Activated gamma-delta T cell treated with anti-CD3 and anti-CD28 coated beads, Interleukin-2, amount 50 U/mL, for 16 hours (primary cell): ENCODE measurements around the gene SPRYD3.

ENCODE experiments used
- DNase-seq: peaks from one replicate; pipeline ENCODE4 v3.0.0-alpha.2; 2020; ENCODE audit warnings: low read depth

The SPRYD3 gene

DNA sequence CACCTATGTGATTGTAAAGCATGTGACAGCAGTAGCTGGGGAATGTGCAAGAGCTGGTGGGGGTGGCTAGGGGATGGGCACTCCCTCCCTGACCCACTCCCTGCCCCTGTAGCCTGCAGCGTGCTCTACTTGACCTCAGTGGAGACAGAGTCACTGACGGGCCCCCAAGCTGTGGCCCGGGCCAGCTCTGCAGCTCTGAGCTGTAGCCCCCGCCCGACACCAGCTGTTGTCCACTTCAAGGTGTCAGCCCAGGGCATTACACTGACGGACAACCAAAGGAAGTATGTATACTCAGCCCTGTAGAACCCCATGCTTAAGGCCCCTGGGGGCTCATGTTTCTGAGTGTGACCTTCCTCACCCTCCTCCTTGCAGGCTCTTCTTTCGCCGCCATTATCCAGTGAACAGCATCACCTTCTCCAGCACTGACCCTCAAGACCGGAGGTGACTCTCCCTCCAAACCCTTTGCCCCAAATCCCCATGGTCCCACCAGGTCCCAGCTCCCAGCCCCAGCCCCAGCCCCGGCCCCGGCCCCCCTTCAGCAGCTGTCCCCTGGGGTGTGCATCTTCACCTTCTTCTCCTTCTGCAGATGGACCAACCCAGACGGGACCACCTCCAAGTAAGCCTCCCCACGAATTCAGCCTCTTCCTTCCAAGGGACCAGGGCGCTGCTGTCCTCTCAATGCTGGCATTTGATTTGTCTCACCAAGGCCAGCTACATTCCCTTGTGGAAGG is 16.0 kb downstream of the SPRYD3 start:
- no peak for DNase-seq

DNA sequence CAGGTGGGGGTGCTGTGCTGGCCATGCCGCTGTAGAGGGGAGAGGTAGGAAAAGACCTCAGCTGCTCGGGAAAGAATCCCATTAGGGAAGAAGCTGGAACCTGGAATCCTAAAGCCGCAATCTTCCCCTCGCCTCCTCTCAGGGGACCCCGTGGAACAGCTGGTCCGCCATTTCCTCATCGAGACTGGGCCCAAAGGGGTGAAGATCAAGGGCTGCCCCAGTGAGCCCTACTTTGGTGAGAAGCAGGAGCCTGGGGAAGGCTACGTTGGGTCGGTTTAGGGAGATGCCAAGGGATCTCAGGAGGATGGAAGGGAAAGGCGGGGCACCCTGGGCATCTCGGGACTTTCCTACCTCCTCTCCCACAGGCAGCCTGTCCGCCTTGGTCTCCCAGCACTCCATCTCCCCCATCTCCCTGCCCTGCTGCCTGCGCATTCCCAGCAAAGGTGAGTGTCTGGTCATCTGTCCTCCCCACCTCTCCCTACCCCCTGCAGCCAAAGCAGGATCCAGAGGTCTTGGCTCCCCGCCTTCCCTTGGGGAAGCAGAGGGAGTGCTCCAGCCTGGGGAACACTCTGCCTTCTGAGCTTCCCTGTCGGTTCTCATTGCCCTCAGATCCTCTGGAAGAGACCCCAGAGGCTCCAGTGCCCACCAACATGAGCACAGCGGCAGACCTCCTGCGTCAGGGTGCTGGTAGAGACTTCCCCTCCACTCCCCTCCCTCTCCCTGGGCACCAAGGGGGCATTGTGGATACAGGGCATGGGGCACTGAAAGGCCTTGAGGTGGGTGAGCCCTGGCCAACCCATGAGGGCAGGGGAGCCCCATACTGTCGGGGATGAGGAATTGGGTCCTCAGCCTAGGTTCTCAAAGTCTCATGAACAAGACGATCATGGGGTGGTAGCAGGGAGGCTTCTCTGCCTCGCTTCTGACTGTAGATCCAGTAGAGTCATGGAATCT is 16.9 kb downstream of the SPRYD3 start:
- no peak for DNase-seq

DNA sequence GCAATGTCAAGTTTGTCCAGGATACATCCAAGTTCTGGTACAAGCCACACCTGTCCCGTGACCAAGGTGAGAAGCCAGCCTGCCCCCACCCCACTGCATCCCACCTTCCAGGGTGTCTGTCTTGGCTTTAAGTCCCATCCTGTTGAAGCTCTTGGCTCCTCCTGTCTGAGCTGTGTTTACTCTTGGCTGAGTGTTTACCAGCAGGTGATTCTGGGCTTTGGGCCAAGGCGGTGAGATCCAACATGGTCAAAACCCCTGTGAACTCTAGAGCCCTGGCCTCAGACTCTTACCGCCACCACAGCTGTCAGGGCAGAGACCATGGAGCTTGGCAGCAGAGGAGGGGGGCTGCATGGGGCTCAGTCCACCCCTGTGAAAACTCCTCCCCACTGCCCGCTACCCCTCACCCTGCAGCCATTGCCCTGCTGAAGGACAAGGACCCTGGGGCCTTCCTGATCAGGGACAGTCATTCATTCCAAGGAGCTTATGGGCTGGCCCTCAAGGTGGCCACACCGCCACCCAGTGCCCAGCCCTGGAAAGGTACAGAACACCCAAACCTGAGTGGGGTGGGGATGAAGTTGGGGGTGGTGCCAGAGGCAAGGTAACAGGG is 17.7 kb downstream of the SPRYD3 start:
- DNase-seq: no peak

DNA sequence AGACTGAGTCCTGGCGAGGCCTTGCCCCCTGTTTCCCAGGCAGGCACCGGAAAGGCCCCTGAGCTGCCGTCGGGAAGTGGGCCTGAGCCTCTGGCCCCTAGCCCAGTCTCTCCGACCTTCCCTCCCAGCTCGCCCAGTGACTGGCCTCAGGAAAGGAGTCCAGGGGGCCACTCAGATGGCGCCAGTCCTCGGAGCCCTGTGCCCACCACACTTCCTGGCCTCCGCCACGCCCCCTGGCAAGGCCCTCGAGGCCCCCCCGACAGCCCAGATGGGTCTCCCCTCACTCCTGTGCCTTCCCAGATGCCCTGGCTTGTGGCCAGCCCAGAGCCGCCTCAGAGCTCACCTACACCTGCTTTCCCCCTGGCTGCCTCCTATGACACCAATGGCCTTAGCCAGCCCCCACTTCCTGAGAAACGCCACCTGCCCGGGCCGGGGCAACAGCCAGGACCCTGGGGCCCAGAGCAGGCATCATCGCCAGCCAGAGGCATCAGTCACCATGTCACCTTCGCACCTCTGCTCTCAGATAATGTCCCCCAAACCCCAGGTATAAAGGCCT is 18.4 kb downstream of the SPRYD3 start:
- no peak for DNase-seq

DNA sequence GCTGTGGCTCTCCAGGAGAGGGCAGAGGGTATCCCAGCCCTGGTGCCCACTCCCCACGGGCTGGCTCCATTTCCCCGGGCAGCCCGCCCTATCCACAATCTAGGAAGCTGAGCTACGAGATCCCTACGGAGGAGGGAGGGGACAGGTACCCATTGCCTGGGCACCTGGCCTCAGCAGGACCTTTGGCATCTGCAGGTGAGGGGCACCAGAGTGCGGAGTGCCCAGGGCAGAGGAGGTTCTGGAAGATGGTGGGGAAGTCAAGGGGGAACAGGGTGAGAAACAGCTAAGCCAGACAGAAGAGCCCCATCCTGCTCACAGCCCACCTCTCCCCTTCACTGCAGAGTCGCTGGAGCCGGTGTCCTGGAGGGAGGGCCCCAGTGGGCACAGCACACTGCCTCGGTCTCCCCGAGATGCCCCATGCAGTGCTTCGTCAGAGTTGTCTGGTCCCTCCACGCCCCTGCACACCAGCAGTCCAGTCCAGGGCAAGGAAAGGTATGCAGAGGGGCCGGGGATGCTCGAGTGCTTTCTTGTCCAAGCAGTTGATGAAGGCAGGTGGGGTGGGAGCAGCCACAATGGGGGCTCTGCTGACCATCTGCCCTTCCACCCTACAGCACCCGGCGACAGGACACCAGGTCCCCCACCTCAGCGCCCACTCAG is 19.0 kb downstream of the SPRYD3 start:
- no peak for DNase-seq

DNA sequence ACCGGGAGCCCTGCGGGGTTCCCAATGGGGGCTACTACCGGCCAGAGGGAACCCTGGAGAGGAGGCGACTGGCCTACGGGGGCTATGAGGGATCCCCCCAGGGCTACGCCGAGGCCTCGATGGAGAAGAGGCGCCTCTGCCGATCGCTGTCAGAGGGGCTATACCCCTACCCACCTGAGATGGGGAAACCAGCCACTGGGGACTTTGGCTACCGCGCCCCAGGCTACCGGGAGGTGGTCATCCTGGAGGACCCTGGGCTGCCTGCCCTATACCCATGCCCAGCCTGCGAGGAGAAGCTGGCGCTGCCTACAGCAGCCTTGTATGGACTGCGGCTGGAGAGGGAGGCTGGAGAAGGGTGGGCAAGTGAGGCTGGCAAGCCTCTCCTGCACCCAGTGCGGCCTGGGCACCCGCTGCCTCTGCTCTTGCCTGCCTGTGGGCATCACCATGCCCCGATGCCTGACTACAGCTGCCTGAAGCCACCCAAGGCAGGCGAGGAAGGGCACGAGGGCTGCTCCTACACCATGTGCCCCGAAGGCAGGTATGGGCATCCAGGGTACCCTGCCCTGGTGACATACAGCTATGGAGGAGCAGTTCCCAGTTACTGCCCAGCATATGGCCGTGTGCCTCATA is 19.6 kb downstream of the SPRYD3 start:
- no peak for DNase-seq

DNA sequence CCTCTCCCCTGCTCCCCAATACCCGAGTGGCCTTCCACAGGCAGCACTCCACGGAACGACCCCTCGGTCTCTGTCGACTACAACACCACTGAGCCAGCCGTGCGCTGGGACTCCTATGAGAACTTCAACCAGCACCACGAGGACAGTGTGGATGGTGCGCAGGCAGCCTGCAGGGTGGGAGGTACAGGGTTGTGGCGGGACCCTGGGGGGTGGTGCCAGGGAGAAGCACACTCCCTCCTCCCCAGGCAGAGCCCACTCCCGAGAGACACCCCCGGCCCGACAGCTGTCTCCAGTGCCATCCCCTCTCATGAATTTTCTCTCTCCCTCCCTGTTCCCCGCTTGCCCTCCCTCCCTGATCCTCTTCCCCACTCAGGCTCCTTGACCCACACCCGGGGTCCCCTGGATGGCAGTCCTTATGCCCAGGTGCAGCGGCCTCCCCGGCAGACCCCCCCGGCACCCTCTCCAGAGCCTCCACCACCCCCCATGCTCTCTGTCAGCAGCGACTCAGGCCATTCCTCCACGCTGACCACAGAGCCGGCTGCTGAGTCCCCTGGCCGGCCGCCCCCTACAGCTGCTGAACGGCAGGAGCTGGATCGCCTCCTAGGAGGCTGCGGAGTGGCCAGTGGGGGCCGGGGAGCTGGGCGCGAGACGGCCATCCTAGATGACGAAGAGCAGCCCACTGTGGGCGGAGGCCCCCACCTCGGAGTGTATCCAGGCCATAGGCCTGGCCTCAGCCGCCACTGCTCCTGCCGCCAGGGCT is 20.3 kb downstream of the SPRYD3 start:
- no peak for DNase-seq

DNA sequence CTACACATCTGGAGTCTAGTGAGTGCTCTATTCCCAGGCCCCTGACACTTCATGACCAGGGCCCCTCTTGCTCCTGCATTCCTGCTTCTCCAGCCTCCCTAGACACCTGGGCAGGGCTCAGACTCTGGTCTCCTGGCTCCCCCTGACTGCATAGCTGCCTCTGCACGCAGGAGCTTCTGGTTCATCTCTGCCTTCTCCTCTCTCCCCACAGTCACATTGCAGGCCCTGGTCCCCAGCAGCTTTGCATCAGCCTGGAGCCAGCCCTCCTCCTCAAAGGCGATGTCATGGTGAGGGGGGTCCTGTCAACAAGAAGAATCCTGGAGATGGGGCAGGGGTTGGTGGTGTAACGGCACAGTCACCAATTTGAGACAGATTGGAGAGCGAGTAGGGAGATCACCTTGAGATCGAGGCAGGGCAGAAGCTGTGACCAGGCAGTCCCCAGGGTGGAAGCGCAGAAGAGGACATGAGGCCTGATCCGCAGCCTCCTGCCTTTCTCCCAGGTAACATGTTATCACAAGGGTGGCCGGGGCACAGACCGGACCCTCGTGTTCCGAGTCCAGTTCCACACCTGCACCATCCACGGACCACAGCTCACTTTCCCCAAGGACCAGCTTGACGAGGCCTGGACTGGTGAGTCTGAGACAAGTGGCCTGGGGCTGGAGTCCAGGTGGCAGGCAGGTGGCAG is 21.2 kb downstream of the SPRYD3 start:
- DNase-seq: no peak

DNA sequence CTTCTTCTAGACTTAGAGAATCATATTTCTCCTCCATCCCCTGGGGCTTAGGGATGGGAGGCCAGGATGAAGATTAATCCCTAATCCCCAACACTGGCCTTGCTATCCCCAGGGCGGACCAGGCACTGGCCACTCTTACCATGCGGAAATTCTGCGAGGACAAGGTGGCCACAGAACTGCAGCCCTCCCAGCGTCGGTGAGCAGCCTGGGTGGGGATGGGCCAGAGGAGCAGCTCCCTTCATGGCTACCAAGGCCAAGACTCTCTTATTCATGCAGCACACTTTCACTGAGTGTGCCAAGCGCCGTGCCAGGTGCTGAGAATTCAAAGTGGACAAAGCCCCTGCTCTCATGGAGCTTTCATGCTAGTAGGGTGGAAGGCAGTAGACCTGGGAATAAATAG is 22.3 kb downstream of the SPRYD3 start:
- DNase-seq: no peak

DNA sequence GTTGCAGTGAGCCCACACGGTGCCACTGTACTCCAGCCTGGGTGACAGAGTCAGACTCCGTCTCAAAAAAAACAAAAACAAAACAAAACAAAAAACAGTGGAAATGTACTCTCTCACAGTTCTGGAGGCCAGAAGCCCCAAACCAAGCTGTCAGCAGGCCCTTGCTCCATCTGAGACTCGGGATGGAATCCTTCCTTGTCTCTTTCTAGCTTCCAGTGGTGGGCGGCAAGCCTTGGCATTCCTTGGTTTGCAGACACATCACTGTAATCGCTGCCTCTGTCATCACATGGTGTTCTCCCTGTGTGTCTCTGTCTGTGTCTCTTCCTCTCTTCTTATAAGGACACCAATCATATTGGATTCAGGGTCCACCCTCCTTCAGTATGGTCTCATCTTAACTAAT is 22.9 kb downstream of the SPRYD3 start:
- no peak for DNase-seq

DNA sequence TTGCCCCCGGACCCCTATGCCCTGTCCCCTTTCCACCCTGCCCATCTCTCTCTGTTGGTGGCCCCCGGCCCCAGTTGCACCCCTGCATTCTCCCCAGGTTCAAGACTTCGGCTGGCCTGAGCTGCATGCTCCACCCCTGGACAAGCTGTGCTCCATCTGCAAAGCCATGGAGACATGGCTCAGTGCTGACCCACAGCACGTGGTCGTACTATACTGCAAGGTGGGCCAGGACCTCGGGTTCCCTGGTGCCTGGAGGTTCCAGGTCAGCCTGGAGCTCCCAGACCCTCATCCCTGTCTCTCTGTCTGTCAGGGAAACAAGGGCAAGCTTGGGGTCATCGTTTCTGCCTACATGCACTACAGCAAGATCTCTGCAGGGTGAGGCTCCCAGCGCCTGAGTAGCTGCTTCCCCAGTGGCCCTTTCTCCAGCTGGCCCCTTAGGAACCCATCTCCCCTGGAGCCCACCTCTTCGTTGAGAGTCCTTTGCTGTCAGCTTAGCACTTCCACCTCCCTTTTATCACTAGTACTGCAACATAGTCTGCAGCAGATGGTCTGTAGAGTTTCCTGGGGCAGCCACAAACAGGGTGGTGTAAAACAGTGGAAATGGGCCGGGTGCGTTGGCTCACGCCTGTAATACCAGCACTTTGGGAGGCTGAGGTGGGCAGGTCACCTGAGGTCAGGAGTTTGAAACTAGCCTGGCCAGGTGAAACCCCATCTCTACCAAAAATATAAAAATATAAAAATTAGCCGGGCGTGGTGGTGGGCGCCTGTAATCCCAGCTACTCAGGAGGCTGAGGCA is 23.5 kb downstream of the SPRYD3 start:
- no peak for DNase-seq

DNA sequence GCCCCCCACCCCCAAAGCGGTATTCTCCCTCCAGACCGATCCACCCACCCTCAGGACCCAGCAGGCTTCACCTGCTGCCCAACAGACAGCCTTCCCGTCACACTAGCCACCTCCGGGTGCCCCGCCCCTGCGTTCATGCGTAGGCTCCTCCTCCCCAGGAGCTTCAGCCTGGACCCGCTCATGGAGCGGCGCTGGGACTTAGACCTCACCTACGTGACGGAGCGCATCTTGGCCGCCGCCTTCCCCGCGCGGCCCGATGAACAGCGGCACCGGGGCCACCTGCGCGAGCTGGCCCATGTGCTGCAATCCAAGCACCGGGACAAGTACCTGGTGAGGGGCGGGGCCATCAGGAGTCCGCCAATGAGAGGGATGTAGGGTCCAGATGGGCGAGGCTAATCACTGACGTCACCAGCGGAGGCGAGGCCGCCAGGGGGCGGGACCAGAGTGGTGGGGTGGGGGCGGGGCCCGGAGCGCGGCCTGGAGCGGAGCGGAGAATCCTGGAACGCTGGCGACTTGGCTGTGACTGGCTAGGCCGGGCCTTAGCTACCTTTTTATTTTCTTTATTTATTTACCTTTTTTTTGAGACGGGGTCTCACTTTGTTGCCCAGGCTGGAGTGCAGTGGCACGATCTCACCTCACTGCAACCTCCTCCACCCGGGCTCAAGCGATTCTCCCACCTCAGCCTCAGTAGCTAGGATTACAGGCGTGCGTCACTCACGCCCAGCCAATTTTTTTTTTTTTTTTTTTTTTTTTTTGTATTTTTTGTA is 24.9 kb downstream of the SPRYD3 start:
- DNase-seq: peak; percentile 86

DNA sequence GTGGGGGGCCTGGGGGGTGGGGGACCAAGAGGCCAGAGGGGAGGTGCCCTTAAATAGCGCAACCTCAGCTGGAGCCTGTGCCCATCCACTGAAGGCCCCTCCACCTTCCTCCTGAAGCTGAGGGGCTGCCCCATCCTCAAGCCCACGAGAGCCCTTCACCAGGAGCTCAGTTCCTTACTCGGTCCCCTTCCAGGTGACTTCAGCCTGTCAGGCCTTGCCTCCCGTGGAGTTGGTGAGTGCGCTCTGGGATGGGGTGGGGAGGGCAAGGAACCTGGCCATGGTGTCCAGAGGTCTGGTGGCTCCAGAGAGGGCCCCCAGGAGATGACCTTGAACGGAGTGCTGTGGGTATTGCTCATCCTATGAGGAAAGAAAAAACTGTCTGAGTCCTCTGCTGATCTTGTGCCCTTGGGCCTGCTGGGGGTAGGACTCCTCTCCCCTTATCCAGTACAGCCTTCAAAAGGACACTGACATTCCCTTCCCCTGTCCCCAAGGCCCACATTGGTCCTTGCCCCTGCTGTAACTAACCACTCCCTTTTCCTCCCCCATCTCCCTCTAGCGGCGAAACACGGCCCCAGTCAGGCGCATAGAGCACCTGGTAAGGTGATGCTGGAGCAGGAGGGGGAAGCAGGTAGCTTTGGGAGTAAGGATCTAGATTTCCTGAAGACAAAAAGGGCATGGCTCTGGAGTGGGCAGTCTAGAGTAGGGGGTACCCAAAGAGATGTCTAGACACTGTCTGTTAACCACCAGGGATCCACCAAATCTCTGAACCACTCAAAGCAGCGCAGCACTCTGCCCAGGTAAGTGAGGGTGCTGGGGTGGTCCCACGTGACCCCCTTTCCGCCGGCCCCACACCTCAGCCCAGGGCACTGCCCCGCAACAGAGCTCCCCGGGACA is 25.7 kb downstream of the SPRYD3 start:
- peak; percentile 38 for DNase-seq

DNA sequence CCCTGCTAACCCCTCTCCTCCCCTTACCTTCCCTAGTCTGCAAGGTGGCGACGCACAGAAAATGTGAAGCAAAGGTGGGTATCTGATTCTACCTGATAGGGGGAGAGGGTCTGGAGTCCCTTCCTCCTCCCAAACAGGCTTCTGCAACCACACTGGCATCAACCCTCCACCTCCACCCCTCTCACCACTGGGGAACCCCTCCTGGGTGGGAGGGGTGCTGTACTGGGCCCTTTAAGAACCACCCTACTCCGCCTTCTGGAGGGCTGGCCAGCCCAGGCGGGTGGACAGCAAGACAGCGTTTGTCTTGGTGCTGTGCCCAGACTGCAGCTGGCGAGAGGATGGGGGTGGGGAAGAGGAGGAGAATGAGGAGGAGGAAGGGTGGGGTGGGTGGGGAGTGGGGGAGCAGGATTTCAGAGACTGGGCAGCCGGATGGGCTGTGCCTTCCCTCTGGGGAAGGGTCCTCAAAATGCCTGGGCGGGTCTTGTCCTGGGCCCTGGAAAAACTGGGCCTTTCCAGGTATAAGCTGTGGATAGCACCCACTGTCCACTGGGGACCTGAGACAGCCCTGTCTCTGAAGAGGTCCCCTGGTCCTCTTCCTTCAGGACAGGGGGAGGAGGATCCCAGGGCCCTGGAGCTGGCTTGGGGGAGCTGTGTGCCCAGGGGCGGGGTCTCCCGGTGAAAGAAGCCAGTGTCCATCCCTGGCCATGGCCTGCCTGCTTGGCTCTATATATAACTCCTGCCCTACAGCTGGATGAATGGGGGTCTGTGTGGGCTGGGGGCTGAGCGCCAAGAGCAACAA is 26.6 kb downstream of the SPRYD3 start:
- no peak for DNase-seq

DNA sequence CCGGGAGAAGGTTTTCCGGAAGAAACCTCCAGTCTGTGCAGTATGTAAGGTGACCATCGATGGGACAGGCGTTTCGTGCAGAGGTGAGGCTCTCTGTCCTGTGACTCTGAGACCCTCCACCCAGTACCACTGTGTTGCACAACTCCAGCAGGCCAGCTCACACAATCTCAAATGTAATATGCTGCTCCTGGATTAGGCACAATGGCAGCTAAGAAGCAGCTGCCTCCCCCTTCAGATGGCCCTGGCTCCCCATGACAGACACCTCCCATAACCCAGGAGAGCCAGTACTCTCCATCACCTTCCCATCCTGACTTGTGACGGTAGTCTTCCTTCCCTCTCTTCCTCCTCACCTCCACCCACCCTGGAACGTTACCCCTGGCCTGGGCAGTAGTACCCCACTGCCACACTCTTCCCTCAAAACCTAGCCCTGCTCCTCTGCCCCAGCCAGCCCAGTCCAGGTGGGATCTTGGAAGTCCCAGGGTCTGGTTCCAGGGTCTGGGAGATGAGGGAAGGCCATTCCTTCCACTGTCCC is 27.2 kb downstream of the SPRYD3 start:
- no peak for DNase-seq
